Measurements from ENCODE around the gene C13orf46. TPM values are rescaled to one million over a fixed set of nuclear protein-coding genes. Genes with fewer than 3 reads are reported as not detected.
"Not testable (repeated sequence)": the region's sequence is repeated elsewhere in the genome, so short reads cannot be mapped to it uniquely, and the experiment has no call there.

The C13orf46 gene
- polyA plus RNA-seq, 1 donor (not counting 4 experiments of a cell fraction or from before 2014, with no cell fraction given), result not detected

DNA sequence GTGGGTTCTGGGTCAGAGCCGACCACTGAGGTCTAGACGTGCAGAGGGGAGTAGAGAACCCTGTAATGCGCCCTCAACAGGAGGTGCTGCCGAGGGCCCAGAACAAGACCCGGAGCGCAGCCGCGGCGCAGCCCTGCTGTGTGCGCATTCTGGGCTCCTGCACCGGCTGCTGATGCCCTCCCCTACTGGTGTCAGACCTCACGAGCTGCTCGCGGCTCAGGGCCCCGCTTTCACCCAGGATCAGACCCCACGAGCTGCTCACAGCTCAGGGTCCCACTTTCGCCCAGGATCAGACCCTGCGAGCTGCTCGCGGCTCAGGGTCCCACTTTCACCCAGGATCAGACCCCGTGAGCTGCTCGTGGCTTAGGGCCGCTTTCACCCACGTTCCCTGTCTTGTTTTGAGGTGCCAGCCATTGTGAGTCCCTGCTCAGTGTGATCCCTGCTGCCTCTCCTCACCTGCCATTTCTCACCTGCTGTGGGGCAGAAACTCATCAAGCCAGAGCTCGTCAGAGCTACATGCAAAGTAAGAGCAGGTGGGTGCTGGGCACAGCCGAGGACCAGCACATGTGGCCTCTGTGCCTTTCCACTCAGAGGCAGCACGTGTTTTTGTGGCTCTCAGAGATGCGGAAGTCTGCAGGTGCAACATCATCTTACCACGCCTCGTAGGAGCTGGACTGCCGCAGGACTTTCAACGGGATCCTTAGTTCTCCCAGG, 47.0 kb upstream of the C13orf46 start:
- Histone ChIP-seq H4K20me1 (ENCODE audit: control insufficient read depth, extremely low read depth, insufficient read depth, low read length) (peaks cover 3% of the 10 kb centered on the region), H3K4me2 (ENCODE audit: control insufficient read depth, extremely low read depth, insufficient read depth, low read depth, low read length) (no peak overlapping the region), H3K36me3 (ENCODE audit: control insufficient read depth in 2 of 2, extremely low read depth in 1 of 2, insufficient read depth in 2 of 2, low read length in 2 of 2) (peaks cover 0 to 1% of the 10 kb centered on the region in 2 experiments), H3K27me3 (ENCODE audit: control insufficient read depth, extremely low read depth, insufficient read depth, low read length) (no peaks in the 10 kb centered on the region), H3K79me2 (ENCODE audit: control insufficient read depth, insufficient read depth, low read length) (no peaks in the 10 kb centered on the region), H3K9me3 (ENCODE audit: control insufficient read depth, low read depth, low read length) (no peaks in the 10 kb centered on the region), H2AFZ (ENCODE audit: control insufficient read depth, low read length) (no peak overlapping the region), H3K9ac (ENCODE audit: control insufficient read depth, extremely low read depth, insufficient read depth, low read length) (no peak overlapping the region), H3K4me3 (ENCODE audit: control insufficient read depth in 2 of 3, extremely low read depth in 1 of 3, insufficient read depth in 2 of 3, low read depth in 1 of 3, low read length in 3 of 3) (no peak overlapping the region), H3K27ac (ENCODE audit: control insufficient read depth, insufficient read depth, low read length) (no peak overlapping the region), H3K9me1 (ENCODE audit: control insufficient read depth, extremely low read depth, insufficient read depth, low read length) (no peaks in the 10 kb centered on the region), H3K4me1 (ENCODE audit: control insufficient read depth, extremely low read depth, insufficient read depth, low read length) (no peaks in the 10 kb centered on the region)
- no peak for TF ChIP-seq EZH2 (IDR thresholded peaks at IDR 0.05; ENCODE audit: low read length)
- TF ChIP-seq, protein P1, sequence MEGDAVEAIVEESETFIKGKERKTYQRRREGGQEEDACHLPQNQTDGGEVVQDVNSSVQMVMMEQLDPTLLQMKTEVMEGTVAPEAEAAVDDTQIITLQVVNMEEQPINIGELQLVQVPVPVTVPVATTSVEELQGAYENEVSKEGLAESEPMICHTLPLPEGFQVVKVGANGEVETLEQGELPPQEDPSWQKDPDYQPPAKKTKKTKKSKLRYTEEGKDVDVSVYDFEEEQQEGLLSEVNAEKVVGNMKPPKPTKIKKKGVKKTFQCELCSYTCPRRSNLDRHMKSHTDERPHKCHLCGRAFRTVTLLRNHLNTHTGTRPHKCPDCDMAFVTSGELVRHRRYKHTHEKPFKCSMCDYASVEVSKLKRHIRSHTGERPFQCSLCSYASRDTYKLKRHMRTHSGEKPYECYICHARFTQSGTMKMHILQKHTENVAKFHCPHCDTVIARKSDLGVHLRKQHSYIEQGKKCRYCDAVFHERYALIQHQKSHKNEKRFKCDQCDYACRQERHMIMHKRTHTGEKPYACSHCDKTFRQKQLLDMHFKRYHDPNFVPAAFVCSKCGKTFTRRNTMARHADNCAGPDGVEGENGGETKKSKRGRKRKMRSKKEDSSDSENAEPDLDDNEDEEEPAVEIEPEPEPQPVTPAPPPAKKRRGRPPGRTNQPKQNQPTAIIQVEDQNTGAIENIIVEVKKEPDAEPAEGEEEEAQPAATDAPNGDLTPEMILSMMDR (optimal IDR thresholded peaks at IDR 0.05 in 1 of 3, IDR thresholded peaks at IDR 0.05 in 1 of 3, conservative IDR thresholded peaks at IDR 0.05 in 1 of 3; ENCODE audit: extremely low read depth in 1 of 3, insufficient read depth in 2 of 3, low read length in 3 of 3), result no peak
- FAIRE-seq (no peak), DNase-seq (ENCODE audit: low read depth, low spot score) (no peak)
- dilution Hi-C loops (cut with MboI; ENCODE audit: extremely low pct_ligation_motif_present, low sequenced_read_pairs), result no loop called here

DNA sequence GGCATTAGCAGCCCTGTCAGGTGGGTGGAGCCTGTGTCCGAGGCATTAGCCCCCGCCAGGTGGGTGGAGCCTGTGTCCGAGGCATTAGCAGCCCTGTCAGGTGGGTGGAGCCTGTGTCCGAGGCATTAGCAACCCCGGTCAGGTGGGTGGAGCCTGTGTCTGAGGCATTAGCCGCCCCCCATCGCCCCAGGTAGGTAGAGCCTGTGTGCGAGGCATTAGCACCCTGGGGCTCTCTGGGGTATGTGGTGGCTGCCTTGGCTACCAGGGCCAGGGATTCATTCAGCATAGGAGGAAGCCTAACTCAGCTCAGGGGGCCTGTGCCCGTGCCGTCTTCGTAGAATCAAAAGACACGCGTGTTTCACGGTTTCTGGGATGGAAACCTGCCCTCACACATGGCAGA, 46.3 kb upstream of the C13orf46 start:
- DNase-seq (ENCODE audit: low read depth, low spot score); dilution Hi-C loops (cut with MboI; ENCODE audit: extremely low pct_ligation_motif_present, low sequenced_read_pairs); H3K36me3 ChIP-seq (ENCODE audit: control insufficient read depth in 2 of 2, extremely low read depth in 1 of 2, insufficient read depth in 2 of 2, low read length in 2 of 2); H3K79me2 ChIP-seq (ENCODE audit: control insufficient read depth, insufficient read depth, low read length); FAIRE-seq; H3K27ac ChIP-seq (ENCODE audit: control insufficient read depth, insufficient read depth, low read length); H3K27me3 ChIP-seq (ENCODE audit: control insufficient read depth, extremely low read depth, insufficient read depth, low read length); H4K20me1 ChIP-seq (ENCODE audit: control insufficient read depth, extremely low read depth, insufficient read depth, low read length); H3K9me3 ChIP-seq (ENCODE audit: control insufficient read depth, low read depth, low read length); H3K4me1 ChIP-seq (ENCODE audit: control insufficient read depth, extremely low read depth, insufficient read depth, low read length); H3K4me2 ChIP-seq (ENCODE audit: control insufficient read depth, extremely low read depth, insufficient read depth, low read depth, low read length); H3K9me1 ChIP-seq (ENCODE audit: control insufficient read depth, extremely low read depth, insufficient read depth, low read length); H3K9ac ChIP-seq (ENCODE audit: control insufficient read depth, extremely low read depth, insufficient read depth, low read length); H2AFZ ChIP-seq (ENCODE audit: control insufficient read depth, low read length); H3K4me3 ChIP-seq (ENCODE audit: control insufficient read depth in 2 of 3, extremely low read depth in 1 of 3, insufficient read depth in 2 of 3, low read depth in 1 of 3, low read length in 3 of 3): not testable (repeated sequence)

DNA sequence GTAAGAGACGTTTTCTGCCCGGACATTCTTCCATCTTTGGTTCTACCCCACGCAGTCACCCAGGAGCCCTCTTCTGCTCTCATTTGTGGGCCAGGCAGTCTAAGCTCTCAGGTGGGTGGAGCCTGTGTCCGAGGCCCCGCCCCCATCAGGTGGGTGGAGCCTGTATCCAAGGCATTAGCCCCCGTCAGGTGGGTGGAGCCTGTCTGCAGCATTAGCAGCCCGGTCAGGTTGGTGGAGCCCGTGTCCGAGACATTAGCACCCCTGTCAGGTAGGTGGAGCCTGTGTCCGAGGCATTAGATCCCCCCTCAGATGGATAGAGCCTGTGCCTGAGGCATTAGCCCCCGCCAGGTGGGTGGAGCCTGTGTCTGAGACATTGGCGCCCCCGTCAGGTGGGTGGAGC, 45.5 kb upstream of the C13orf46 start:
- FAIRE-seq (no peak), DNase-seq (ENCODE audit: low read depth, low spot score) (no peak)
- no peak overlapping the region for H3K4me3 ChIP-seq (ENCODE audit: control insufficient read depth in 2 of 3, extremely low read depth in 1 of 3, insufficient read depth in 2 of 3, low read depth in 1 of 3, low read length in 3 of 3)
- H4K20me1 ChIP-seq (ENCODE audit: control insufficient read depth, extremely low read depth, insufficient read depth, low read length), result peaks cover 3% of the 10 kb centered on the region
- H3K4me2 ChIP-seq (ENCODE audit: control insufficient read depth, extremely low read depth, insufficient read depth, low read depth, low read length), result no peak overlapping the region
- no peaks in the 10 kb centered on the region for H3K27me3 ChIP-seq (ENCODE audit: control insufficient read depth, extremely low read depth, insufficient read depth, low read length)
- H3K79me2 ChIP-seq (ENCODE audit: control insufficient read depth, insufficient read depth, low read length), result no peaks in the 10 kb centered on the region
- H2AFZ ChIP-seq (ENCODE audit: control insufficient read depth, low read length), result no peak overlapping the region
- no peaks in the 10 kb centered on the region for H3K9me3 ChIP-seq (ENCODE audit: control insufficient read depth, low read depth, low read length)
- H3K9ac ChIP-seq (ENCODE audit: control insufficient read depth, extremely low read depth, insufficient read depth, low read length), result no peak overlapping the region
- H3K36me3 ChIP-seq (ENCODE audit: control insufficient read depth in 2 of 2, extremely low read depth in 1 of 2, insufficient read depth in 2 of 2, low read length in 2 of 2), result peaks cover 0 to 1% of the 10 kb centered on the region in 2 experiments
- dilution Hi-C loops (cut with MboI; ENCODE audit: extremely low pct_ligation_motif_present, low sequenced_read_pairs), result no loop called here
- H3K27ac ChIP-seq (ENCODE audit: control insufficient read depth, insufficient read depth, low read length), result no peak overlapping the region
- TF ChIP-seq, protein P1 (optimal IDR thresholded peaks at IDR 0.05 in 1 of 3, IDR thresholded peaks at IDR 0.05 in 1 of 3, conservative IDR thresholded peaks at IDR 0.05 in 1 of 3; ENCODE audit: extremely low read depth in 1 of 3, insufficient read depth in 2 of 3, low read length in 3 of 3), result no peak
- no peak for TF ChIP-seq EZH2 (IDR thresholded peaks at IDR 0.05; ENCODE audit: low read length)
- peaks cover 9% of the 10 kb centered on the region for H3K4me1 ChIP-seq (ENCODE audit: control insufficient read depth, extremely low read depth, insufficient read depth, low read length)
- H3K9me1 ChIP-seq (ENCODE audit: control insufficient read depth, extremely low read depth, insufficient read depth, low read length), result no peaks in the 10 kb centered on the region
